SK-N-SH (cell line): ENCODE results near the gene ABHD17C. TPM values are rescaled to one million over a fixed set of nuclear protein-coding genes. Genes with fewer than 3 reads are reported as not detected.

ENCODE experiments used
- CTCF ChIA-PET: fragments of 300-600, 350-600 bp; formaldehyde crosslinking; extraction: SDS; loops from one replicate; lab custom pipeline; 2021; lab: Yijun Ruan, JAX
- POLR2A ChIA-PET: fragments of 350-600 bp; sonication (Branson Sonifier 250); formaldehyde crosslinking; extraction: SDS; loops from one replicate; lab custom pipeline; 2020; ENCODE audit warnings: antibody characterized with exemption, inconsistent platforms; lab: Yijun Ruan, JAX
- DNase-seq: peaks from one replicate; pipeline ENCODE4 v3.0.0; 2012
- H2AFZ ChIP-seq: fragments of 200-600 bp; sonication (generic); 2 replicates; pipeline ENCODE4 v1.8.1; 2016; ENCODE audit warnings: antibody characterized with exemption, mild to moderate bottlenecking, low read depth
- H3F3A ChIP-seq: fragments of 200-600 bp; sonication (generic); replicated peaks from 2 replicates; pipeline ENCODE3; 2016; ENCODE audit warnings: antibody characterized with exemption, mild to moderate bottlenecking; ENCODE audit not compliant: insufficient read depth
- H3K27ac ChIP-seq, 2 experiments: fragments of 200-500 bp in 1 of 2; fragments of 200-600 bp in 1 of 2; sonication (Bioruptor generic) in 1 of 2; sonication (generic), shearing (Covaris generic) in 1 of 2; 2 replicates each; pipeline versions ENCODE4 v1.5.1 to v1.6.1; 2014 to 2016; ENCODE audit warnings: low read depth in 2 of 2, inconsistent platforms in 1 of 2, low read length in 1 of 2, mild to moderate bottlenecking in 1 of 2, mixed read lengths in 1 of 2
- H3K27me3 ChIP-seq: fragments of 200-600 bp; sonication (generic), shearing (Covaris generic); 2 replicates; pipeline ENCODE4 v1.6.1; 2016; ENCODE audit warnings: mixed run types; ENCODE audit not compliant: insufficient read depth
- H3K36me3 ChIP-seq, 2 experiments: fragments of 200-500 bp in 1 of 2; fragments of 200-600 bp in 1 of 2; sonication (Bioruptor generic) in 1 of 2; sonication (generic) in 1 of 2; replicated peaks in 1 of 2; 2 replicates each; pipeline versions ENCODE3 to v1.5.1; 2014 to 2016; ENCODE audit warnings: low read length in 1 of 2, mild to moderate bottlenecking in 1 of 2; ENCODE audit not compliant: insufficient read depth in 2 of 2, control insufficient read depth in 1 of 2
- H3K4me1 ChIP-seq, 2 experiments: fragments of 200-500 bp in 1 of 2; fragments of 200-600 bp in 1 of 2; sonication (Bioruptor generic) in 1 of 2; sonication (generic), shearing (Covaris generic) in 1 of 2; 2 replicates each; pipeline versions ENCODE4 v1.5.1 to v1.6.1; 2014 to 2016; ENCODE audit warnings: low read depth in 1 of 2, low read length in 1 of 2, mixed run types in 1 of 2; ENCODE audit not compliant: insufficient read depth in 2 of 2, control insufficient read depth in 1 of 2
- H3K4me2 ChIP-seq: fragments of 200-600 bp; sonication (generic), shearing (Covaris generic); 2 replicates; pipeline ENCODE4 v1.6.1; 2017; ENCODE audit warnings: mixed run types
- H3K4me3 ChIP-seq, 2 experiments: fragments of 200-500 bp in 1 of 2; fragments of 200-600 bp in 1 of 2; sonication (Bioruptor generic) in 1 of 2; sonication (generic), shearing (Covaris generic) in 1 of 2; 2 replicates each; pipeline versions ENCODE4 v1.5.1 to v1.8.1; 2014 to 2016; ENCODE audit warnings: low read depth in 2 of 2, inconsistent platforms in 1 of 2, low read length in 1 of 2, mild to moderate bottlenecking in 1 of 2, mixed read lengths in 1 of 2, moderate library complexity in 1 of 2
- H3K79me2 ChIP-seq: fragments of 200-600 bp; sonication (generic); 2 replicates; pipeline ENCODE4 v1.8.1; 2017; ENCODE audit warnings: mild to moderate bottlenecking; ENCODE audit not compliant: insufficient read depth
- H3K9ac ChIP-seq: fragments of 200-600 bp; sonication (generic); 2 replicates; pipeline ENCODE4 v1.6.1; 2017; ENCODE audit warnings: mixed run types
- H3K9me2 ChIP-seq: fragments of 200-600 bp; sonication (generic); 2 replicates; pipeline ENCODE4 v1.6.1; 2017; ENCODE audit warnings: mixed run types
- H3K9me3 ChIP-seq: fragments of 200-600 bp; sonication (generic); 2 replicates; pipeline ENCODE4 v1.6.1; 2017; ENCODE audit warnings: mixed run types, mild to moderate bottlenecking, moderate library complexity
- H4K20me1 ChIP-seq: fragments of 200-600 bp; sonication (generic); 2 replicates; pipeline ENCODE4 v1.6.1; 2017; ENCODE audit warnings: mild to moderate bottlenecking, mixed run types; ENCODE audit not compliant: insufficient read depth
- ELF1 ChIP-seq: IDR thresholded peaks from 2 replicates; pipeline ENCODE4 v1.4.0; 2012
- EP300 ChIP-seq, 2 experiments: IDR thresholded peaks; 2 replicates each; pipeline versions ENCODE4 v1.4.0 to v1.6.1; 2012; ENCODE audit warnings: borderline replicate concordance in 1 of 2, low read depth in 1 of 2, low read length in 1 of 2
- FOXJ3 ChIP-seq: sonication (generic); formaldehyde crosslinking; IDR thresholded peaks from 2 replicates; pipeline ENCODE4 v1.5.1; 2020; ENCODE audit warnings: mild to moderate bottlenecking, missing genetic modification reagents
- GATA2 ChIP-seq: sonication (generic); formaldehyde crosslinking; IDR thresholded peaks from 2 replicates; pipeline ENCODE4 v1.5.0; 2020; ENCODE audit warnings: mild to moderate bottlenecking, missing genetic modification reagents
- MEF2A ChIP-seq: IDR thresholded peaks from 2 replicates; pipeline ENCODE4 v1.4.0; 2012; ENCODE audit warnings: low read depth, borderline replicate concordance
- MXI1 ChIP-seq: IDR thresholded peaks from 2 replicates; pipeline ENCODE4 v1.6.1; 2012; ENCODE audit warnings: mild to moderate bottlenecking, low read depth, low read length, improper control_type of control experiment
- NFIC ChIP-seq: IDR thresholded peaks from 2 replicates; pipeline ENCODE4 v1.4.0; 2012; ENCODE audit warnings: borderline replicate concordance
- RCOR1 ChIP-seq: fragments of 150-350 bp; IDR thresholded peaks from 2 replicates; pipeline ENCODE4 v1.6.1; 2017; ENCODE audit warnings: antibody characterized with exemption, low read length
- RFX5 ChIP-seq: IDR thresholded peaks from 2 replicates; pipeline ENCODE4 v1.6.1; 2012; ENCODE audit warnings: mild to moderate bottlenecking, improper control_type of control experiment, low read length
- RXRA ChIP-seq: IDR thresholded peaks from 2 replicates; pipeline ENCODE4 v1.4.0; 2012; ENCODE audit warnings: low read depth, mild to moderate bottlenecking, borderline replicate concordance
- SMC3 ChIP-seq: IDR thresholded peaks from 2 replicates; pipeline ENCODE4 v1.6.1; 2012; ENCODE audit warnings: low read depth, low read length, improper control_type of control experiment
- TEAD4 ChIP-seq: IDR thresholded peaks from 2 replicates; pipeline ENCODE4 v1.4.0; 2012; ENCODE audit warnings: mild to moderate bottlenecking, borderline replicate concordance; ENCODE audit not compliant: insufficient read depth
- YY1 ChIP-seq: IDR thresholded peaks from 2 replicates; pipeline ENCODE4 v1.4.0; 2012; ENCODE audit warnings: low read depth, mild to moderate bottlenecking
- WGBS: methylation state at CpG from one replicate; pipeline ENCODE4 v1.1.6; 2017; ENCODE audit warnings: low lambda C conversion rate; 5-methylcytosine and 5-hydroxymethylcytosine counted together
- polyA plus RNA-seq, 3 experiments: library from polyadenylated mRNA; depleted of rRNA; stranded (reverse); fragments of >200 nt; gene quantifications; 2 replicates each; pipeline ENCODE4 v1.2.3, GENCODE V29; 2012
- TF ChIP-seq, protein P1 (sequence below): fragments of 150-350 bp; IDR thresholded peaks from 2 replicates; pipeline ENCODE4 v1.6.1; 2016; ENCODE audit warnings: mild to moderate bottlenecking, low read depth, low read length
- TF ChIP-seq, protein P2 (sequence below): IDR thresholded peaks from 2 replicates; pipeline ENCODE4 v1.4.0; 2012; ENCODE audit warnings: low read depth, borderline replicate concordance
- TF ChIP-seq, protein P3 (sequence below): fragments of 150-350 bp; IDR thresholded peaks from 2 replicates; pipeline ENCODE4 v1.6.1; 2017; ENCODE audit warnings: antibody characterized with exemption, low read length, low read depth, borderline replicate concordance
- TF ChIP-seq, protein P4 (sequence below): IDR thresholded peaks from 2 replicates; pipeline ENCODE4 v1.4.0; 2012; ENCODE audit warnings: low read depth, borderline replicate concordance
- TF ChIP-seq, protein P5 (sequence below): fragments of 200-600 bp; sonication (generic); IDR thresholded peaks from 2 replicates; pipeline ENCODE4 v1.6.1; 2017; ENCODE audit warnings: antibody characterized with exemption, mild to moderate bottlenecking, moderate library complexity

The ABHD17C gene
- polyA plus RNA-seq, 1 of the 3 experiments (the other 2 are of a cell fraction) = 11.7 TPM

DNA sequence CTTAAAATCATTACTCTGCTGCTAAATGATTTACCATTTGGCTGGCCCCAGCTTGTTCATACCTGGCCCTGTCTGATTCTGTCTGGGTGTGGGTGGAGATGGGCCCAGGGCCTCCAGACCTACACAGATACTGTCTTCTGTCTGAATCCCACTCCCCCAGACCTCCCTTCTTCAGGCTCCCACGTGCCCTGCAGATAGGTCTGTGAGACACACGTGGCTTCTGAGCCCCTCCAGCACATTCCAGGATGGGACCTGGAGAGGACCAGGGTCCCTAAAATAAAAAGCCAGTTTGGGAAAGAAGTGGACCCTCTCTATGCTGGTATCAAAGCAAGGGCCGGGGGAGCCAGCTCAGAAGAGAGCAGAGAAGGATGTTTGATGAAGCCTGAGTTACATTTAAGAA, 69.4 kb downstream of the ABHD17C start:
- Histone ChIP-seq H3K4me3 (no peak overlapping the region), H3K27ac (no peak overlapping the region), H4K20me1 (no peaks in the 10 kb centered on the region), H3K4me2 (no peak overlapping the region), H2AFZ (no peak overlapping the region), H3K79me2 (no peaks in the 10 kb centered on the region), H3K9me2 (no peaks in the 10 kb centered on the region), H3K4me1 (no peaks in the 10 kb centered on the region), H3K27me3 (no peaks in the 10 kb centered on the region), H3K9ac (no peak overlapping the region), H3K9me3 (no peaks in the 10 kb centered on the region), H3F3A (no peaks in the 10 kb centered on the region), H3K36me3 (no peaks in the 10 kb centered on the region)
- POLR2A ChIA-PET = no interaction called here
- 76% methylated on average over 3 of the region's 3 CpGs for WGBS
- CTCF ChIA-PET = interaction anchor here (1.0 to 4.2 kb wide), 5 partner anchors 11 to 345 kb away, joined by 3 to 17 read pairs (median 7); partner anchors contain the start of gene CEMIP
- TF ChIP-seq TEAD4 (no peak), ELF1 (no peak), RXRA (no peak), FOXJ3 (CRISPR knock-in tag) (no peak), RFX5 (no peak), MEF2A (no peak), EP300 (IDR thresholded peaks at IDR 0.05; ENCODE audit: borderline replicate concordance in 1 of 2, low read depth in 1 of 2, low read length in 1 of 2) (no peak), GATA2 (CRISPR knock-in tag) (no peak), NFIC (no peak), RCOR1 (no peak), YY1 (no peak), MXI1 (no peak), SMC3 (no peak)
- TF ChIP-seq, protein P1, sequence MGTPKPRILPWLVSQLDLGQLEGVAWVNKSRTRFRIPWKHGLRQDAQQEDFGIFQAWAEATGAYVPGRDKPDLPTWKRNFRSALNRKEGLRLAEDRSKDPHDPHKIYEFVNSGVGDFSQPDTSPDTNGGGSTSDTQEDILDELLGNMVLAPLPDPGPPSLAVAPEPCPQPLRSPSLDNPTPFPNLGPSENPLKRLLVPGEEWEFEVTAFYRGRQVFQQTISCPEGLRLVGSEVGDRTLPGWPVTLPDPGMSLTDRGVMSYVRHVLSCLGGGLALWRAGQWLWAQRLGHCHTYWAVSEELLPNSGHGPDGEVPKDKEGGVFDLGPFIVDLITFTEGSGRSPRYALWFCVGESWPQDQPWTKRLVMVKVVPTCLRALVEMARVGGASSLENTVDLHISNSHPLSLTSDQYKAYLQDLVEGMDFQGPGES = no peak
- TF ChIP-seq, protein P2, sequence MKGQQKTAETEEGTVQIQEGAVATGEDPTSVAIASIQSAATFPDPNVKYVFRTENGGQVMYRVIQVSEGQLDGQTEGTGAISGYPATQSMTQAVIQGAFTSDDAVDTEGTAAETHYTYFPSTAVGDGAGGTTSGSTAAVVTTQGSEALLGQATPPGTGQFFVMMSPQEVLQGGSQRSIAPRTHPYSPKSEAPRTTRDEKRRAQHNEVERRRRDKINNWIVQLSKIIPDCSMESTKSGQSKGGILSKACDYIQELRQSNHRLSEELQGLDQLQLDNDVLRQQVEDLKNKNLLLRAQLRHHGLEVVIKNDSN = no peak
- TF ChIP-seq, protein P3, sequence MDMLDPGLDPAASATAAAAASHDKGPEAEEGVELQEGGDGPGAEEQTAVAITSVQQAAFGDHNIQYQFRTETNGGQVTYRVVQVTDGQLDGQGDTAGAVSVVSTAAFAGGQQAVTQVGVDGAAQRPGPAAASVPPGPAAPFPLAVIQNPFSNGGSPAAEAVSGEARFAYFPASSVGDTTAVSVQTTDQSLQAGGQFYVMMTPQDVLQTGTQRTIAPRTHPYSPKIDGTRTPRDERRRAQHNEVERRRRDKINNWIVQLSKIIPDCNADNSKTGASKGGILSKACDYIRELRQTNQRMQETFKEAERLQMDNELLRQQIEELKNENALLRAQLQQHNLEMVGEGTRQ = no peak
- TF ChIP-seq, protein P4, sequence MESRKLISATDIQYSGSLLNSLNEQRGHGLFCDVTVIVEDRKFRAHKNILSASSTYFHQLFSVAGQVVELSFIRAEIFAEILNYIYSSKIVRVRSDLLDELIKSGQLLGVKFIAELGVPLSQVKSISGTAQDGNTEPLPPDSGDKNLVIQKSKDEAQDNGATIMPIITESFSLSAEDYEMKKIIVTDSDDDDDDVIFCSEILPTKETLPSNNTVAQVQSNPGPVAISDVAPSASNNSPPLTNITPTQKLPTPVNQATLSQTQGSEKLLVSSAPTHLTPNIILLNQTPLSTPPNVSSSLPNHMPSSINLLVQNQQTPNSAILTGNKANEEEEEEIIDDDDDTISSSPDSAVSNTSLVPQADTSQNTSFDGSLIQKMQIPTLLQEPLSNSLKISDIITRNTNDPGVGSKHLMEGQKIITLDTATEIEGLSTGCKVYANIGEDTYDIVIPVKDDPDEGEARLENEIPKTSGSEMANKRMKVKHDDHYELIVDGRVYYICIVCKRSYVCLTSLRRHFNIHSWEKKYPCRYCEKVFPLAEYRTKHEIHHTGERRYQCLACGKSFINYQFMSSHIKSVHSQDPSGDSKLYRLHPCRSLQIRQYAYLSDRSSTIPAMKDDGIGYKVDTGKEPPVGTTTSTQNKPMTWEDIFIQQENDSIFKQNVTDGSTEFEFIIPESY = no peak
- TF ChIP-seq, protein P5, sequence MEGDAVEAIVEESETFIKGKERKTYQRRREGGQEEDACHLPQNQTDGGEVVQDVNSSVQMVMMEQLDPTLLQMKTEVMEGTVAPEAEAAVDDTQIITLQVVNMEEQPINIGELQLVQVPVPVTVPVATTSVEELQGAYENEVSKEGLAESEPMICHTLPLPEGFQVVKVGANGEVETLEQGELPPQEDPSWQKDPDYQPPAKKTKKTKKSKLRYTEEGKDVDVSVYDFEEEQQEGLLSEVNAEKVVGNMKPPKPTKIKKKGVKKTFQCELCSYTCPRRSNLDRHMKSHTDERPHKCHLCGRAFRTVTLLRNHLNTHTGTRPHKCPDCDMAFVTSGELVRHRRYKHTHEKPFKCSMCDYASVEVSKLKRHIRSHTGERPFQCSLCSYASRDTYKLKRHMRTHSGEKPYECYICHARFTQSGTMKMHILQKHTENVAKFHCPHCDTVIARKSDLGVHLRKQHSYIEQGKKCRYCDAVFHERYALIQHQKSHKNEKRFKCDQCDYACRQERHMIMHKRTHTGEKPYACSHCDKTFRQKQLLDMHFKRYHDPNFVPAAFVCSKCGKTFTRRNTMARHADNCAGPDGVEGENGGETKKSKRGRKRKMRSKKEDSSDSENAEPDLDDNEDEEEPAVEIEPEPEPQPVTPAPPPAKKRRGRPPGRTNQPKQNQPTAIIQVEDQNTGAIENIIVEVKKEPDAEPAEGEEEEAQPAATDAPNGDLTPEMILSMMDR = no peak
- no peak for DNase-seq
